ENCODE results near the gene IPO5.

- TF ChIP-seq CTCF (IDR thresholded peaks at IDR 0.05; ENCODE audit: control extremely low read depth in 1 of 3, insufficient read depth in 1 of 3, low read depth in 1 of 3, low read length in 3 of 3) (no peak), POLR2A (IDR thresholded peaks at IDR 0.05; ENCODE audit: control extremely low read depth in 1 of 2, low read depth in 2 of 2, low read length in 2 of 2) (no peak), POLR2AphosphoS5 (IDR thresholded peaks at IDR 0.05; ENCODE audit: low read depth, low read length) (no peak), TCF12 (IDR thresholded peaks at IDR 0.05; ENCODE audit: low read depth, low read length) (no peak), SRF (IDR thresholded peaks at IDR 0.05; ENCODE audit: low read depth, low read length) (no peak), CTBP2 (IDR thresholded peaks at IDR 0.05; ENCODE audit: borderline replicate concordance, insufficient read depth, insufficient read length, low read length) (no peak), CEBPB (IDR thresholded peaks at IDR 0.05; ENCODE audit: low read depth, low read length) (no peak), TAF7 (optimal IDR thresholded peaks at IDR 0.05; ENCODE audit: borderline replicate concordance, low read depth, low read length) (no peak), ZNF274 (IDR thresholded peaks at IDR 0.05; ENCODE audit: borderline replicate concordance, extremely low read depth, low read length) (no peak), TBP (IDR thresholded peaks at IDR 0.05; ENCODE audit: low read depth, low read length) (no peak), MAX (IDR thresholded peaks at IDR 0.05) (no peak), EP300 (IDR thresholded peaks at IDR 0.05; ENCODE audit: borderline replicate concordance in 1 of 2, low read depth in 2 of 2, low read length in 2 of 2) (no peak)
Observed at GRCh38 chr13:98068521-98068920, 115.0 kb downstream of the IPO5 start.
